ENCODE results near the gene LGALS14.

The LGALS14 gene

GRCh38 chr19:39754544-39754943, 50.3 kb downstream of the LGALS14 start:
- Histone ChIP-seq H3K9ac (no peak overlapping the region), H3K4me2 (no peak overlapping the region), H2AFZ (ENCODE audit: low read depth) (no peak overlapping the region), H3K36me3 (ENCODE audit: insufficient read depth) (no peaks in the 10 kb centered on the region), H3K79me2 (ENCODE audit: insufficient read depth, low read depth) (no peaks in the 10 kb centered on the region), H3K27ac (no peak overlapping the region), H3K4me1 (ENCODE audit: low read depth, poor library complexity, severe bottlenecking) (peaks cover 38% of the 10 kb centered on the region), H3K27me3 (ENCODE audit: insufficient read depth, low read depth) (no peaks in the 10 kb centered on the region), H3K4me3 (IDR thresholded peaks at IDR 0.05; ENCODE audit: insufficient read depth, low read depth, low read length) (no peak overlapping the region), H4K20me1 (ENCODE audit: insufficient read depth) (no peaks in the 10 kb centered on the region)
- TF ChIP-seq CTCF (conservative IDR thresholded peaks at IDR 0.05; ENCODE audit: low read depth, low read length) = no peak

- no peaks in the 10 kb centered on the region for H3K36me3 ChIP-seq (ENCODE audit: insufficient read depth)
- H3K4me3 ChIP-seq (IDR thresholded peaks at IDR 0.05; ENCODE audit: insufficient read depth, low read depth, low read length) = no peak overlapping the region
- H4K20me1 ChIP-seq (ENCODE audit: insufficient read depth) = no peaks in the 10 kb centered on the region
- no peak overlapping the region for H3K4me2 ChIP-seq
- no peak for TF ChIP-seq CTCF (conservative IDR thresholded peaks at IDR 0.05; ENCODE audit: low read depth, low read length)
- H3K4me1 ChIP-seq (ENCODE audit: low read depth, poor library complexity, severe bottlenecking) = peaks cover 42% of the 10 kb centered on the region
- no peak overlapping the region for H2AFZ ChIP-seq (ENCODE audit: low read depth)
- no peak overlapping the region for H3K9ac ChIP-seq
- H3K79me2 ChIP-seq (ENCODE audit: insufficient read depth, low read depth) = no peaks in the 10 kb centered on the region
- H3K27ac ChIP-seq = no peak overlapping the region
- no peaks in the 10 kb centered on the region for H3K27me3 ChIP-seq (ENCODE audit: insufficient read depth, low read depth)
These were observed 50.7 kb downstream of the LGALS14 start for GRCh38 chr19:39754971-39755370.
